ENCODE results near the gene MYCBP.

Gene MYCBP

GRCh38 chr1:38818175-38818976, 54.8 kb downstream of the MYCBP start:
- no peaks in the 10 kb centered on the region for H3K36me3 Mint-ChIP-seq
- no peak overlapping the region for H3K27ac Mint-ChIP-seq
- H3K4me3 Mint-ChIP-seq, result no peak overlapping the region
- peaks cover 5% of the 10 kb centered on the region for H3K4me1 Mint-ChIP-seq
- peaks cover 41% of the 10 kb centered on the region for H3K27me3 Mint-ChIP-seq
- no peaks in the 10 kb centered on the region for H3K9me3 Mint-ChIP-seq

- Mint-ChIP-seq H3K4me1 (peaks cover 5% of the 10 kb centered on the region), H3K36me3 (no peaks in the 10 kb centered on the region), H3K27ac (no peak overlapping the region), H3K27me3 (peaks cover 46% of the 10 kb centered on the region), H3K4me3 (no peak overlapping the region), H3K9me3 (no peaks in the 10 kb centered on the region)
These were observed 55.6 kb downstream of the MYCBP start for GRCh38 chr1:38817267-38818174.

DNA sequence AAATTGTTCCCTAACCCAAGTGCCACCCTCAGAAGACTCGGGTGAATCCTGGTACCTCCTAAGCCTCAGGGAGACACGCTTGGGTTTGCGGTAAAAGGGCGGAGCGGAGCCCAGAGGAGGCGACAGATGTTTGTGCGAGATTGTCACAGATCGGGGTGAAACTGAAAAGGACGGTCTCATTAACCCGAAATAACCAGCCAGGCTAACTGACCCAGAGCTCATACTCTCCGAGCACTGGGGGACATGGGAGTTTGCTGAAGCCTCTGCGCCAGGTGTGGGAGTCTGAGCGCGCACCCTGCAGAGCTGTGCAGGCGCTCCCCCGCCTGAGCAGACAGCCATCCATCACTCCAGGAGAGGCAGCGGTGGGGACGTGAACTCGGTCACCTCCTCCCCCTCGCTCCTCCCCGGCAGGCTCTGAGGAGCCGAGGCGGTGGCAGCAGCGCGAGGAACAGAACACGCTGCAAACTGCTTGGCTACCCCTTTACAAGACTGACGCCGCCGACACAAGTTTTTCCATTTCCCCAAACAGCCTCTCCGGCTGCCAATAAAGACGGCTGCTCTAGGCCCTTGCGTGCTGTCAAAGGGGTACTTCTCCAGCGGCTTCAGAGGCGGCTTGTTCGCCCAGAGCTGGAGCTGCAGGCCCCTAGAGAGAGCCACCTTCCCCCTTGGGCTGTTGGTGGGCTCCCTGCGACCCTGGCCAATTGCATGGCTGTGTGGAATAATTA, 57.1 kb downstream of the MYCBP start:
- Mint-ChIP-seq H3K4me3 (peak overlapping the region; percentile 19), H3K27ac (no peak overlapping the region), H3K4me1 (peaks cover 5% of the 10 kb centered on the region), H3K9me3 (no peaks in the 10 kb centered on the region), H3K36me3 (no peaks in the 10 kb centered on the region), H3K27me3 (peaks cover 49% of the 10 kb centered on the region)

- peaks cover 50% of the 10 kb centered on the region for H3K27me3 Mint-ChIP-seq
- H3K4me1 Mint-ChIP-seq, result peaks cover 5% of the 10 kb centered on the region
- no peak overlapping the region for H3K4me3 Mint-ChIP-seq
- H3K9me3 Mint-ChIP-seq, result no peaks in the 10 kb centered on the region
- no peak overlapping the region for H3K27ac Mint-ChIP-seq
- no peaks in the 10 kb centered on the region for H3K36me3 Mint-ChIP-seq
These were observed 58.1 kb downstream of the MYCBP start for GRCh38 chr1:38814984-38815464.

- H3K4me3 Mint-ChIP-seq, result no peak overlapping the region
- no peaks in the 10 kb centered on the region for H3K36me3 Mint-ChIP-seq
- H3K27ac Mint-ChIP-seq, result no peak overlapping the region
- peaks cover 47% of the 10 kb centered on the region for H3K27me3 Mint-ChIP-seq
- H3K4me1 Mint-ChIP-seq, result peaks cover 5% of the 10 kb centered on the region
- H3K9me3 Mint-ChIP-seq, result no peaks in the 10 kb centered on the region
These were observed 58.6 kb downstream of the MYCBP start for GRCh38 chr1:38814444-38814983.

DNA sequence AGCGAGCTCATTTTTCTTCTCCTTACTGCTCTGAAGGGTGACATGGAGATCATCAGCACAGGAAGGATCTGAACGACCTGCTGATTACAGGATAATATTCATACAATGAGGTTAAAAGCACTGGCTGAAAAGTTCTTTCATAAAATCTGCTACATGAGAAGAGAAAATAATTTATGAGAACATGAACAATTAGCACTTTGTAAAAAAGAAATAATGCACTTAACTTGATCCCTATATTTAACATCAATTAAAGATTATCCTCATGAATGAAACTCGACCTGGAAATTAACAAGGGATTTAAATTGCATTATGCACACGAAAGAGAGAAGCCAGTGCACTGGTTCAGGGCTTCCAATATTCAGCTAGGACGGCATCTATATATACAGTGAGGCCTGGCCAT, 60.2 kb downstream of the MYCBP start:
- peaks cover 47% of the 10 kb centered on the region for H3K27me3 Mint-ChIP-seq
- no peak overlapping the region for H3K27ac Mint-ChIP-seq
- H3K4me3 Mint-ChIP-seq, result no peak overlapping the region

More for the DNA sequence above, 60.2 kb downstream of the MYCBP start:
- no peaks in the 10 kb centered on the region for H3K36me3 Mint-ChIP-seq
- no peaks in the 10 kb centered on the region for H3K9me3 Mint-ChIP-seq
- peaks cover 5% of the 10 kb centered on the region for H3K4me1 Mint-ChIP-seq
